ENCODE measurements around the gene CALR3.

The CALR3 gene

GRCh38 chr19:16521715-16522289 is 25.8 kb upstream of the CALR3 start:
- TF ChIP-seq, protein P1, sequence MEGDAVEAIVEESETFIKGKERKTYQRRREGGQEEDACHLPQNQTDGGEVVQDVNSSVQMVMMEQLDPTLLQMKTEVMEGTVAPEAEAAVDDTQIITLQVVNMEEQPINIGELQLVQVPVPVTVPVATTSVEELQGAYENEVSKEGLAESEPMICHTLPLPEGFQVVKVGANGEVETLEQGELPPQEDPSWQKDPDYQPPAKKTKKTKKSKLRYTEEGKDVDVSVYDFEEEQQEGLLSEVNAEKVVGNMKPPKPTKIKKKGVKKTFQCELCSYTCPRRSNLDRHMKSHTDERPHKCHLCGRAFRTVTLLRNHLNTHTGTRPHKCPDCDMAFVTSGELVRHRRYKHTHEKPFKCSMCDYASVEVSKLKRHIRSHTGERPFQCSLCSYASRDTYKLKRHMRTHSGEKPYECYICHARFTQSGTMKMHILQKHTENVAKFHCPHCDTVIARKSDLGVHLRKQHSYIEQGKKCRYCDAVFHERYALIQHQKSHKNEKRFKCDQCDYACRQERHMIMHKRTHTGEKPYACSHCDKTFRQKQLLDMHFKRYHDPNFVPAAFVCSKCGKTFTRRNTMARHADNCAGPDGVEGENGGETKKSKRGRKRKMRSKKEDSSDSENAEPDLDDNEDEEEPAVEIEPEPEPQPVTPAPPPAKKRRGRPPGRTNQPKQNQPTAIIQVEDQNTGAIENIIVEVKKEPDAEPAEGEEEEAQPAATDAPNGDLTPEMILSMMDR (IDR thresholded peaks at IDR 0.05), result no peak
- TF ChIP-seq ZFX (IDR thresholded peaks at IDR 0.05; ENCODE audit: borderline replicate concordance), result no peak
- H3K27ac ChIP-seq, result no peak overlapping the region

DNA sequence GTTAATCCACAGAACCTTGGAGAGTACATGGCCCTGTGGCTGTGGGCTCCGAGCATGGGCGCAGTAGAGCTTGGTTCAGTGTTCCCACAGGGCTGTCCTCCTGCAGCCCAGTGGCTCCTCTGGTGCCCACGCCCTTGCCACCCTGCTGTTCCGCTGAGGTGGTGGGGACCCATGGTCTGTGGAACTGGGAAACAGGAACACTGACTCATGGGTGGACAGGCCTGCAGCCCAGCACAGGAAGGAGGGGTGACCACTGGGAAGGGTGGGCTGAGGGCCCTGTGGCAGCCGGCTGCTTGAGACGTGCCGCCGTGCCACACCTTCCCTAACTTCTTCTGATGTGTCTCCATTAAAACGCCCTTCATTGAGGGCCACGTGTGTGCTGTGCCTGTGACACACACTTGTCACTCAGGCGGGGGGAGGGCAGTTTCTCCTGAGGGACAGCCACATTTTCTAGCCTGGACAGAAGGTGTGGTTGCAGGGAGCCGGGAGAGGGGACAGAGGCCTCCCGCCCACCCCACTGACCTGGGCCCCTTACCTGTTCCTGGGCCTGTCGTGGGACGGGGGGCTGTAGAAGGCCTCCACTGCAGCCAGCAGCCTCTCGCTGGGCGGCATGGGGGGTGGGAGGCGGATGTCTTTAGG is 25.1 kb upstream of the CALR3 start:
- TF ChIP-seq, protein P1 (IDR thresholded peaks at IDR 0.05), result no peak
- TF ChIP-seq ZFX (IDR thresholded peaks at IDR 0.05; ENCODE audit: borderline replicate concordance), result no peak

DNA sequence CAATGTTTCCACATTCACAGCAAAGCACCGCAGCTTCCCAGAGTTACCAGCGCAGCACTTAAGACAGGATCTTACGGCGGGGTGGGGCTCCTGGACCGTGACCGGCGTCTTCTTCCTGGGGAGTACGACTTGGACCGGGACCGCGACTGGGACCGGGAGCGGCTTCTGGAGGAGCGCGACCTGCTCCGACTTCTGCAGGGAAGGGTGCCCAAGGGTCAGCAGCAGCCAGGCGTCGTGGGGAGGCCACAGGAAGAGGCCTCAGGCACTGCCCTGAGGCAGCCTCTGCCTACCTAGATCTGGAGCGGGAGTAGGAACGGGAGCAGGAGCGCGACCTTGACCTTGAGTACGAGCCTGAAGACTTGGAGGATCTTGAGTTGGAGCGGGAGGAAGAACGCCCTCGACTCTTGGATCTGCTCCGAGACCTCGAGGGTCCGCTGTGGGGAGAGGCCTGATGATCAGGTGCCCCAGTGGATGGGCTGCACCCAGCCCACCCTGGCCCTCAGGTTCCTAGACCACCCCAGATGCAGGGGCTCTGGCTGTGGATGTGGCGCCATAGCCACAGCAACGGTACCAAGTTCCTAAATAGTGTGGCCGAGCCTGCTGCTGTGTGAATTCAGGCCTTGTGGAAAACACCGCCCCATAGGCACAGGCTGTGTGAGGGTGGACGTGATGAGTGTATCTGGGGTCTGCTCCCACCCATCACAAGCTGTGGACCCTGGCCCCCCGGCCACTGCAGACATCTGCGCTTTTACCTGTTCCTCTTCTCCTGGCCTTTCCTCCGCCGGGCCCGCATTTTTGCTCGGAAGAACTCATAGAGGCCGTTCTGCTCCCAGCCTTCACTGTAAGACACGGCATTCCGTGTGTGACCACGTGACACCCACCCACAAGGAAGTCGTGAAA is 24.4 kb upstream of the CALR3 start:
- no peak for TF ChIP-seq ZFX (IDR thresholded peaks at IDR 0.05; ENCODE audit: borderline replicate concordance)
- TF ChIP-seq, protein P1 (IDR thresholded peaks at IDR 0.05), result no peak
- H3K27ac ChIP-seq, result no peak overlapping the region

More for the DNA sequence above, 25.1 kb upstream of the CALR3 start:
- no peak overlapping the region for H3K27ac ChIP-seq

GRCh38 chr19:16519230-16519687 is 23.3 kb upstream of the CALR3 start:
- TF ChIP-seq, protein P1 (IDR thresholded peaks at IDR 0.05), result no peak
- no peak for TF ChIP-seq ZFX (IDR thresholded peaks at IDR 0.05; ENCODE audit: borderline replicate concordance)

DNA sequence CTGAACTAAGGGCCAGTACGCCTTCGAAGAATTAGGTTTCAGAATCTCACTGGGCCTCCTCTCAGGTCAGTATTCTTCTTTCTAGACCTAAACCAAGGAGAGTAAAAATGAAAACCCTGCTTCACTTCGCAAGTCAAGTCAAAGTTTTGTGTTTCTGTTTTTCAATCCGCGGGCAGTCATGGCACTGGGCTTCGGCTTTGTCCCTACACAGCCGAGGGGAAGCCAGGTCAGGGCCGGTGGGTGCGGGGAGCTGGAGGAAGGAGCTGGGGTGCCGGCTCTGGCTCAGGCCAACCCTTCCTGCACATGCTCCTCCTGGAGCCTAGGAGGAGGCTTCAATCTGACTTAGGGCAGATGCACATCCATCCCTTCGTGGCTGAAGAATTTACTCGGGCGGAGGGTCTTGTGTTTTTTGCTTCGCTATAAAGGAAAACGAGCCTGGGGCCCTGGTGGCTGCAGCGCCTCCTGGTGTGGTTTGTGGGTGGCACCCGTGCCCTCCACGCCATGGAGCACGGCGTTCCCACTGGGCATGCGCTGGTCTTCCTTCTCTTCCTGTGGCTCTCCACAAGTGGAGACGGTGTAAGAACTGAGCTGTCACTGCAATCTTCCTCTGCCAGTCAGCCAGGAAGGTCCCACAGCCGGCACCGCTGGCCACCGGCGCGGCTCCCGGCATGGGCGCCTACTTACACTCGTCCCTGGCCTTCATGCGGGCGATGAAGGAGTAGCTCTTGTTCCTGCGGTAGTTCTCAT is 22.7 kb upstream of the CALR3 start:
- no peak overlapping the region for H3K27ac ChIP-seq

More at GRCh38 chr19:16519230-16519687, 23.3 kb upstream of the CALR3 start:
- H3K27ac ChIP-seq, result no peak overlapping the region

GRCh38 chr19:16518061-16518460 is 22.1 kb upstream of the CALR3 start:
- no peak overlapping the region for H3K27ac ChIP-seq
- TF ChIP-seq, protein P1 (IDR thresholded peaks at IDR 0.05), result no peak
- no peak for TF ChIP-seq ZFX (IDR thresholded peaks at IDR 0.05; ENCODE audit: borderline replicate concordance)

More for the DNA sequence above, 22.7 kb upstream of the CALR3 start:
- TF ChIP-seq, protein P1 (IDR thresholded peaks at IDR 0.05), result peak; percentile 23
- TF ChIP-seq ZFX (IDR thresholded peaks at IDR 0.05; ENCODE audit: borderline replicate concordance), result no peak

Data from 22Rv1 (cell line).